Vagina (tissue), 2 donors: Measurements from ENCODE around the gene SIGLECL1. TPM values are rescaled to one million over a fixed set of nuclear protein-coding genes. Genes with fewer than 3 reads are reported as not detected.

Experiments
- DNase-seq, 2 donors: peaks; one replicate each; pipeline ENCODE4 v3.0.0-alpha.2; 2017; ENCODE audit errors: extremely low spot score in 2 of 2
- H3K27ac ChIP-seq: fragments of 200-600 bp; sonication (generic); one replicate; pipeline ENCODE4 v1.5.1; 2019
- H3K27me3 ChIP-seq: fragments of 200-600 bp; sonication (generic); one replicate; pipeline ENCODE4 v1.5.1; 2019
- H3K36me3 ChIP-seq, 2 donors: fragments of 200-600 bp; sonication (generic); one replicate each; pipeline ENCODE4 v1.5.1; 2017 to 2019
- H3K4me1 ChIP-seq: fragments of 200-600 bp; sonication (generic); one replicate; pipeline ENCODE4 v1.5.1; 2019
- H3K4me3 ChIP-seq, 2 donors: fragments of 200-600 bp; sonication (generic); 1 replicate in 1 of 2; 2 replicates in 1 of 2; pipeline ENCODE4 v1.5.1; 2016 to 2019
- H3K9me3 ChIP-seq: fragments of 200-600 bp; sonication (generic); one replicate; pipeline ENCODE4 v1.5.1; 2019
- POLR2A ChIP-seq, 2 donors: fragments of 450-650 bp; IDR thresholded peaks; one replicate each; pipeline ENCODE4 v1.6.1; 2017; ENCODE audit warnings: antibody characterized with exemption in 2 of 2, mild to moderate bottlenecking in 2 of 2, moderate library complexity in 2 of 2
- POLR2AphosphoS5 ChIP-seq, 2 donors: sonication (generic); formaldehyde crosslinking; IDR thresholded peaks; one replicate each; pipeline ENCODE4 v1.9.0; 2017; ENCODE audit warnings: antibody characterized with exemption in 2 of 2, mild to moderate bottlenecking in 2 of 2, low read depth in 1 of 2; ENCODE audit not compliant: insufficient read depth in 1 of 2
- intact Hi-C: fragments of 100-400 bp; cut with DNase I; formaldehyde crosslinking; loops from one replicate; pipeline ENCODE4 v1.15.1; 2023
- total RNA-seq: library from RNA; depleted of rRNA; stranded (reverse); fragments of >200 nt; gene quantifications from one replicate; pipeline ENCODE4 v1.2.3, GENCODE V29; 2016
- TF ChIP-seq, protein P1 (sequence below), 3 experiments: fragments of 450-650 bp in 2 of 3; fragments of 200-600 bp in 1 of 3; sonication (generic) in 1 of 3; IDR thresholded peaks; one replicate each; pipeline ENCODE4 v1.5.1; 2017 to 2019; ENCODE audit warnings: antibody characterized with exemption in 3 of 3, mild to moderate bottlenecking in 2 of 3, moderate library complexity in 2 of 3

Gene SIGLECL1
- not detected for total RNA-seq

- Histone ChIP-seq H3K9me3 (no peaks in the 10 kb centered on the region), H3K27me3 (no peaks in the 10 kb centered on the region), H3K4me1 (no peaks in the 10 kb centered on the region), H3K27ac (no peak within 1 kb of the TSS), H3K4me3 (no peak within 1 kb of the TSS), H3K36me3 (no peaks in the 10 kb centered on the region)
- DNase-seq: peak in 1 of 2 donors; percentile 54
- TF ChIP-seq POLR2AphosphoS5 (IDR thresholded peaks at IDR 0.05; ENCODE audit: insufficient read depth in 1 of 2, low read depth in 1 of 2) (no peak), POLR2A (IDR thresholded peaks at IDR 0.05) (no peak)
- TF ChIP-seq, protein P1, sequence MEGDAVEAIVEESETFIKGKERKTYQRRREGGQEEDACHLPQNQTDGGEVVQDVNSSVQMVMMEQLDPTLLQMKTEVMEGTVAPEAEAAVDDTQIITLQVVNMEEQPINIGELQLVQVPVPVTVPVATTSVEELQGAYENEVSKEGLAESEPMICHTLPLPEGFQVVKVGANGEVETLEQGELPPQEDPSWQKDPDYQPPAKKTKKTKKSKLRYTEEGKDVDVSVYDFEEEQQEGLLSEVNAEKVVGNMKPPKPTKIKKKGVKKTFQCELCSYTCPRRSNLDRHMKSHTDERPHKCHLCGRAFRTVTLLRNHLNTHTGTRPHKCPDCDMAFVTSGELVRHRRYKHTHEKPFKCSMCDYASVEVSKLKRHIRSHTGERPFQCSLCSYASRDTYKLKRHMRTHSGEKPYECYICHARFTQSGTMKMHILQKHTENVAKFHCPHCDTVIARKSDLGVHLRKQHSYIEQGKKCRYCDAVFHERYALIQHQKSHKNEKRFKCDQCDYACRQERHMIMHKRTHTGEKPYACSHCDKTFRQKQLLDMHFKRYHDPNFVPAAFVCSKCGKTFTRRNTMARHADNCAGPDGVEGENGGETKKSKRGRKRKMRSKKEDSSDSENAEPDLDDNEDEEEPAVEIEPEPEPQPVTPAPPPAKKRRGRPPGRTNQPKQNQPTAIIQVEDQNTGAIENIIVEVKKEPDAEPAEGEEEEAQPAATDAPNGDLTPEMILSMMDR (IDR thresholded peaks at IDR 0.05): no peak
- intact Hi-C loops: no loop called here
Observed at GRCh38 chr19:51250786-51251467, at the start of gene SIGLECL1. SIGLECL1 (plus strand) TSS chr19:51251080; CDS start chr19:51264073, 12,993 bp downstream.

- no peak overlapping the region for H3K27ac ChIP-seq
- DNase-seq: peak in 1 of 2 donors; percentile 78
- TF ChIP-seq POLR2AphosphoS5 (IDR thresholded peaks at IDR 0.05; ENCODE audit: insufficient read depth in 1 of 2, low read depth in 1 of 2) (no peak), POLR2A (IDR thresholded peaks at IDR 0.05) (no peak)
- TF ChIP-seq, protein P1 (IDR thresholded peaks at IDR 0.05): no peak
- intact Hi-C loops: no loop called here
- no peak overlapping the region for H3K4me3 ChIP-seq
- H3K4me1 ChIP-seq: no peaks in the 10 kb centered on the region
- H3K36me3 ChIP-seq: no peaks in the 10 kb centered on the region
- no peaks in the 10 kb centered on the region for H3K9me3 ChIP-seq
- H3K27me3 ChIP-seq: no peaks in the 10 kb centered on the region
Observed at GRCh38 chr19:51201712-51202111, 49.2 kb upstream of the SIGLECL1 start.

DNA sequence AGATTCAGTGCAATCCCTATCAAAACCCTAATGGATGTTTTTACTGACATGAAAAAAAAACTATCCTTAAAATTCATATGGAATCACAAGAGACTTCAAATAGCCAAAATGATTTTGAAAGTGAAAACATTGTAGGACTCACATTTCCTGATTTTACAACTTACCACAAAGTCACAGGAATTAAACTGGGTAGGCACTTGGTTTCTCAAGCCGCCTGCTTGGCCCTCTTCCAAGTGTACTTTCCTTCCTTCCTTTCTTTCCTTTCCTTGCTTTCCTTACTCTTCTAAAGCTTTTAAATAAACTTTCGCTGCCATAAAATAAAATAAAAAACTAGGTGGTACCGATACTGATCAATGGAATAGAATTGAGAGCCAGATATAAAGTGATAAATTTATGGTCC, 47.0 kb upstream of the SIGLECL1 start:
- Histone ChIP-seq H3K9me3 (no peaks in the 10 kb centered on the region), H3K36me3 (no peaks in the 10 kb centered on the region), H3K27me3 (no peaks in the 10 kb centered on the region), H3K4me3 (no peak overlapping the region), H3K4me1 (no peaks in the 10 kb centered on the region), H3K27ac (no peak overlapping the region)
- no peak for DNase-seq
- intact Hi-C loops: no loop called here
- TF ChIP-seq POLR2A (IDR thresholded peaks at IDR 0.05) (no peak), POLR2AphosphoS5 (IDR thresholded peaks at IDR 0.05; ENCODE audit: insufficient read depth in 1 of 2, low read depth in 1 of 2) (no peak)
- TF ChIP-seq, protein P1 (IDR thresholded peaks at IDR 0.05): no peak

GRCh38 chr19:51204321-51204720, 46.6 kb upstream of the SIGLECL1 start:
- H3K4me1 ChIP-seq: no peaks in the 10 kb centered on the region
- intact Hi-C loops: no loop called here
- no peak overlapping the region for H3K4me3 ChIP-seq
- no peak for DNase-seq
- no peak for TF ChIP-seq POLR2AphosphoS5 (IDR thresholded peaks at IDR 0.05; ENCODE audit: insufficient read depth in 1 of 2, low read depth in 1 of 2)
- no peaks in the 10 kb centered on the region for H3K36me3 ChIP-seq
- H3K9me3 ChIP-seq: no peaks in the 10 kb centered on the region
- H3K27ac ChIP-seq: no peak overlapping the region
- no peaks in the 10 kb centered on the region for H3K27me3 ChIP-seq

DNA sequence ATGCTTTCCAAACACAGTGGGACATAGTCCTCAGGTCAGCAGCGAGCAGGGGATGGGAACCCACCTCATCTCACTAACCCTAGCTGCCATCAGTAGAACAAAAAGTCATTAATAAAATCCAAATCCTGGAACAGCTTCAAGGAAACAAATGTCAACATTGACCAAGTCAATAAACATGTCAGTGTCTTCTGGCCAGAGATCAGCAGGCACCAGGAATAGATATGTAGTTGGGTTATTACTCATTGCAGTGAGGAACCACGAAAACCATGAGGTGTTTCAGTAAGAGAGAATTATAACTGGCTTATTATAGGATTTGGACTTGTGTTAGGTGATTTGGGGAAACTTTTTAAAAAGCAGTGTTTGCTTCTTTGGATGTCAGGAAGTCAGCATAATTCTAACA, 43.1 kb upstream of the SIGLECL1 start:
- intact Hi-C loops: no loop called here
- H3K27me3 ChIP-seq: no peaks in the 10 kb centered on the region
- no peak for DNase-seq
- no peaks in the 10 kb centered on the region for H3K36me3 ChIP-seq
- no peak overlapping the region for H3K4me3 ChIP-seq
- TF ChIP-seq, protein P1 (IDR thresholded peaks at IDR 0.05): no peak
- TF ChIP-seq POLR2A (IDR thresholded peaks at IDR 0.05): no peak
- TF ChIP-seq POLR2AphosphoS5 (IDR thresholded peaks at IDR 0.05; ENCODE audit: insufficient read depth in 1 of 2, low read depth in 1 of 2): no peak
- no peaks in the 10 kb centered on the region for H3K9me3 ChIP-seq
- no peaks in the 10 kb centered on the region for H3K4me1 ChIP-seq
- no peak overlapping the region for H3K27ac ChIP-seq
